ENCODE measurements around the gene GPR17. TPM values are rescaled to one million over a fixed set of nuclear protein-coding genes. Genes with fewer than 3 reads are reported as not detected.
A peak's percentile ranks its signal among the peaks of the same experiment; 100 is the strongest.

Gene GPR17
- total RNA-seq, 2 donors from 2014 or later, result not detected

- Mint-ChIP-seq H3K9me3 (no peaks in the 10 kb centered on the region), H3K27ac (no peak overlapping the region), H3K27me3 (peaks cover 3 to 7% of the 10 kb centered on the region in 2 donors), H3K4me3 (no peak overlapping the region), H3K36me3 (no peaks in the 10 kb centered on the region), H3K4me1 (ENCODE audit: low read depth in 2 of 2) (no peaks in the 10 kb centered on the region)
- peak; percentile 28 to 30 for ATAC-seq
- DNase-seq (ENCODE audit: low spot score), result no peak
These were observed 36.8 kb upstream of the GPR17 start for GRCh38 chr2:127609031-127609751.

- Mint-ChIP-seq H3K4me1 (ENCODE audit: low read depth in 2 of 2) (no peaks in the 10 kb centered on the region), H3K27ac (no peak overlapping the region), H3K36me3 (no peaks in the 10 kb centered on the region), H3K27me3 (peaks cover 5 to 9% of the 10 kb centered on the region in 2 donors), H3K9me3 (no peaks in the 10 kb centered on the region), H3K4me3 (no peak overlapping the region)
- DNase-seq (ENCODE audit: low spot score) (no peak), ATAC-seq (no peak)
These were observed 36.1 kb upstream of the GPR17 start for GRCh38 chr2:127609818-127610217.

- Mint-ChIP-seq H3K27me3 (peaks cover 8 to 17% of the 10 kb centered on the region in 2 donors), H3K4me3 (no peak overlapping the region), H3K9me3 (no peaks in the 10 kb centered on the region), H3K36me3 (no peaks in the 10 kb centered on the region), H3K4me1 (ENCODE audit: low read depth in 2 of 2) (no peaks in the 10 kb centered on the region), H3K27ac (no peak overlapping the region)
- ATAC-seq (no peak), DNase-seq (ENCODE audit: low spot score) (no peak)
These were observed 35.4 kb upstream of the GPR17 start for GRCh38 chr2:127610561-127610960.

- H3K27ac Mint-ChIP-seq, result no peak overlapping the region
- DNase-seq (ENCODE audit: low spot score), result no peak
- H3K27me3 Mint-ChIP-seq, result peaks cover 12 to 24% of the 10 kb centered on the region in 2 donors
- no peak for ATAC-seq
- no peak overlapping the region for H3K4me3 Mint-ChIP-seq
- no peaks in the 10 kb centered on the region for H3K9me3 Mint-ChIP-seq
- H3K4me1 Mint-ChIP-seq (ENCODE audit: low read depth in 2 of 2), result peaks cover 0 to 5% of the 10 kb centered on the region in 2 donors
- no peaks in the 10 kb centered on the region for H3K36me3 Mint-ChIP-seq
These were observed 34.7 kb upstream of the GPR17 start for GRCh38 chr2:127611076-127611925.

- no peaks in the 10 kb centered on the region for H3K9me3 Mint-ChIP-seq
- peaks cover 0 to 5% of the 10 kb centered on the region in 2 donors for H3K4me1 Mint-ChIP-seq (ENCODE audit: low read depth in 2 of 2)
- peaks cover 16 to 34% of the 10 kb centered on the region in 2 donors for H3K27me3 Mint-ChIP-seq
- no peaks in the 10 kb centered on the region for H3K36me3 Mint-ChIP-seq
- H3K27ac Mint-ChIP-seq, result no peak overlapping the region
- ATAC-seq (no peak), DNase-seq (ENCODE audit: low spot score) (no peak)
- no peak overlapping the region for H3K4me3 Mint-ChIP-seq
These were observed 33.7 kb upstream of the GPR17 start for GRCh38 chr2:127612111-127612822.

- Mint-ChIP-seq H3K4me3 (no peak overlapping the region), H3K9me3 (no peaks in the 10 kb centered on the region), H3K27me3 (peaks cover 22 to 42% of the 10 kb centered on the region in 2 donors), H3K27ac (no peak overlapping the region), H3K4me1 (ENCODE audit: low read depth in 2 of 2) (peaks cover 0 to 5% of the 10 kb centered on the region in 2 donors), H3K36me3 (no peaks in the 10 kb centered on the region)
- peak; percentile 0 for DNase-seq (ENCODE audit: low spot score)
- no peak for ATAC-seq
These were observed 31.7 kb upstream of the GPR17 start for GRCh38 chr2:127614246-127614645.

GRCh38 chr2:127614731-127615130 is 31.2 kb upstream of the GPR17 start:
- H3K27ac Mint-ChIP-seq, result no peak overlapping the region

GRCh38 chr2:127615511-127616166 is 30.3 kb upstream of the GPR17 start:
- Mint-ChIP-seq H3K4me1 (ENCODE audit: low read depth in 2 of 2) (peaks cover 0 to 5% of the 10 kb centered on the region in 2 donors), H3K9me3 (no peaks in the 10 kb centered on the region), H3K4me3 (no peak overlapping the region), H3K36me3 (no peaks in the 10 kb centered on the region), H3K27me3 (peaks cover 25 to 42% of the 10 kb centered on the region in 2 donors), H3K27ac (no peak overlapping the region)
- ATAC-seq (no peak), DNase-seq (ENCODE audit: low spot score) (peak; percentile 54)

More at GRCh38 chr2:127614731-127615130, 31.2 kb upstream of the GPR17 start:
- no peak overlapping the region for H3K4me3 Mint-ChIP-seq
- H3K9me3 Mint-ChIP-seq, result no peaks in the 10 kb centered on the region
- no peak for ATAC-seq
- H3K36me3 Mint-ChIP-seq, result no peaks in the 10 kb centered on the region
- H3K27me3 Mint-ChIP-seq, result peaks cover 25 to 42% of the 10 kb centered on the region in 2 donors
- H3K4me1 Mint-ChIP-seq (ENCODE audit: low read depth in 2 of 2), result peaks cover 0 to 5% of the 10 kb centered on the region in 2 donors
- peak; percentile 2 for DNase-seq (ENCODE audit: low spot score)

GRCh38 chr2:127618551-127619202 is 27.3 kb upstream of the GPR17 start:
- ATAC-seq (no peak), DNase-seq (ENCODE audit: low spot score) (peak; percentile 5)
- no peak overlapping the region for H3K27ac Mint-ChIP-seq
- peaks cover 0 to 8% of the 10 kb centered on the region in 2 donors for H3K4me1 Mint-ChIP-seq (ENCODE audit: low read depth in 2 of 2)
- H3K36me3 Mint-ChIP-seq, result no peaks in the 10 kb centered on the region
- H3K4me3 Mint-ChIP-seq, result no peak overlapping the region
- H3K27me3 Mint-ChIP-seq, result peaks cover 28 to 35% of the 10 kb centered on the region in 2 donors
- no peaks in the 10 kb centered on the region for H3K9me3 Mint-ChIP-seq

GRCh38 chr2:127619203-127619590 is 26.8 kb upstream of the GPR17 start:
- H3K4me1 Mint-ChIP-seq (ENCODE audit: low read depth in 2 of 2), result peaks cover 0 to 8% of the 10 kb centered on the region in 2 donors
- no peak overlapping the region for H3K4me3 Mint-ChIP-seq
- H3K27me3 Mint-ChIP-seq, result peaks cover 26 to 35% of the 10 kb centered on the region in 2 donors
- no peak overlapping the region for H3K27ac Mint-ChIP-seq
- H3K36me3 Mint-ChIP-seq, result no peaks in the 10 kb centered on the region
- no peak for ATAC-seq
- peak; percentile 6 for DNase-seq (ENCODE audit: low spot score)
- no peaks in the 10 kb centered on the region for H3K9me3 Mint-ChIP-seq

GRCh38 chr2:127619877-127620705 is 25.9 kb upstream of the GPR17 start:
- H3K4me3 Mint-ChIP-seq, result no peak overlapping the region
- peaks cover 0 to 8% of the 10 kb centered on the region in 2 donors for H3K4me1 Mint-ChIP-seq (ENCODE audit: low read depth in 2 of 2)
- no peaks in the 10 kb centered on the region for H3K36me3 Mint-ChIP-seq
- no peak overlapping the region for H3K27ac Mint-ChIP-seq
- H3K27me3 Mint-ChIP-seq, result peaks cover 21 to 30% of the 10 kb centered on the region in 2 donors
- H3K9me3 Mint-ChIP-seq, result no peaks in the 10 kb centered on the region
- ATAC-seq, result no peak
- peak; percentile 41 for DNase-seq (ENCODE audit: low spot score)

GRCh38 chr2:127620866-127621265 is 25.1 kb upstream of the GPR17 start:
- H3K36me3 Mint-ChIP-seq, result no peaks in the 10 kb centered on the region
- H3K4me1 Mint-ChIP-seq (ENCODE audit: low read depth in 2 of 2), result peaks cover 0 to 5% of the 10 kb centered on the region in 2 donors
- DNase-seq (ENCODE audit: low spot score), result peak; percentile 12
- H3K9me3 Mint-ChIP-seq, result no peaks in the 10 kb centered on the region
- no peak for ATAC-seq
- H3K27me3 Mint-ChIP-seq, result peaks cover 21 to 22% of the 10 kb centered on the region in 2 donors
- H3K4me3 Mint-ChIP-seq, result no peak overlapping the region
- no peak overlapping the region for H3K27ac Mint-ChIP-seq

All from natural killer cell treated with Interleukin-12 subunit alpha and Interleukin-12 subunit beta and Interleukin-15 and Interleukin-18, amount 100 ng/mL, for 72 hours (primary cell).